K562 treated with DMSO at 1 percent for 24 hours (cell line): Measurements from ENCODE around the gene BOD1L1. TPM values are rescaled to one million over a fixed set of nuclear protein-coding genes. Genes with fewer than 3 reads are reported as not detected.

Experiments
- total RNA-seq: library from RNA; unstranded; fragments of 300-600 nt; gene quantifications from 2 replicates; pipeline ENCODE4 v1.2.3, GENCODE V29; 2022; ENCODE audit warnings: low read depth; ENCODE audit not compliant: insufficient read depth

BOD1L1 gene
- total RNA-seq, result 11.5 and 11.6 TPM in 2 replicates

DNA sequence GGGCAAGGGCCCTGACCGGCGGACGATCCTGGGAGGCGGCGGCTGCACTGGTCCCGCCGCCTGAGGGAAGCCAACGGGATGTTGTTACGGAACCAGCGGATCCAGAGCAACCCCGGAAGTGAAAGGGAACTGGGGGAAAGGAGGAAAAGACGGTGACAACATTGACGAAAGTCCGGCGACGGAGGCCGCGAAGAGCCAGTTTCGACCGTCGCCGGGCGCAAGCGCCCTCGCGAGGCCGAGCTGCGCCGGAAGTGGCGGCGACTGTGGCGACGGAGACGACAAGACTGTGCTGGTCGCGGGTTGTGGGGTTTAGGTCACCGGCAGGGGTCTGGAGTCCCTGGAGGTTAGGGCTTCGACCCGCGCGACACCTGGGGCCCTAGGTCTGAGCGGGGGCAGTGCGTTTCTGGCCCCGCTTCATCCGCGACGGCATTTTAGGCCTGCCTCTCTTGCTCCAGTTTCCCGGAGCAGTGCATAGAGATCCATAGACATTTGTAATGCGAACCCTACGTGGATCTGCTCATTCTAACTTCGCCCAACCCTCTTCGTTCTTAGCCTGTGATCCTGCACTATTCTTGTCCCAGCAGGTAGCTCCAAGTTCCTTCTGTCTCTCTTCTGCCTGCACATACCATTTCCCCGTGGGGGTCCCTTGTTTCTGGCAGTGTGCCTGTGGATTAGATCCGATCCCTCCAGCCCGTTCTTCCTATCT is at the start of gene BOD1L1:
Gene BOD1L1, minus strand, starts transcription at position 120 of the 706 bp plus-strand sequence. CDS start 138 bp downstream, outside the sequence.

DNA sequence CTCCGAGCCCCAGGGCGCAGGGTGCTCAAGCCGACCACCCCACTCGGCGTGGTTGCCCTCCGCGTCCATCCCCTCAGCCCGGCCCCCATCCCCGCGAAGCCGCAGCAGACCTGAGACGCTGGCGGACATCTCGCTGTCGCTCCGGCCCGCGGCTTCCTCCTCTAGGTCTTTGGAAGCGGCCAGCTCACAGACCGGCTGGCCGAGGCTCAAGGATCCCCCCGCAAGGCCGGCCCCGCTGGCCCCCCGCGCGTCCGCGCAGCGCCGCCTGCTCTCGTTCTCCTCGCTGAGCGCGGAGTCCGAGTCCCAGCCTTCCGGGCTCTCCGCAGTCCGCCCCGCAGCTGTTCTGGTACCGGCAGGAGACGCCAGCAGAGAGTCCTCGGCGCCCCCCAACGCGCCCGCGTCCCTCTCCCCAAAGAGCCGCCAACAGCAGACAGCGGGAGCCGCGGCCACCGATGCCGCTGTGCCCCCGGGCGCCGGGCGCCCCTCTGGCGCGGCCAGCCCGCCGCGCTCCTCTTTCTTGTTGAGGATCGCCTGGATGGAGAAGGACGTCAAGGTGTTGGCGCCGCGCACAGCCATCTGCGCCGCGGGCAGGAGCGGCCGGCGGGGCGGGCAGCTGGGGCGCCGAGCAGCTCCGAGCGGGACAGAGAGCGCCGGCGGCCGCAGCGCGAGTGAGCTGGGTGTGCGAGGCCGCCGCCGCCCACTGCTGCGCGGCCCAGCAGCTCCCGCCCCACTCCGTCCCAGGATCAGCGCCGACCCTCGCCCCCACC is 83.5 kb downstream of the BOD1L1 start, which contains the start of gene NKX3-2:
Gene NKX3-2, minus strand, starts transcription at position 670 of the 767 bp plus-strand sequence. Its CDS starts 94 bp downstream, at position 576.

Other genes with a start within 250 kb of the BOD1L1 start
- 10.5 and 13.2 TPM in 2 replicates for gene RAB28, start 143.4 kb downstream of the BOD1L1 start, total RNA-seq
- 3.2 TPM in 2 replicates for gene NKX3-2, start 83.2 kb downstream of the BOD1L1 start, total RNA-seq